Right lobe of liver (tissue), 4 donors: ENCODE data around the gene C9orf72.

Experiments used
- CTCF ChIP-seq, 4 donors: fragments of 200-600 bp in 3 of 4; fragments of 450-650 bp in 1 of 4; IDR thresholded peaks; one replicate each; pipeline versions ENCODE4 v1.5.1 to v1.8.0; 2016 to 2022; ENCODE audit warnings: antibody characterized with exemption in 4 of 4, mild to moderate bottlenecking in 2 of 4
- POLR2A ChIP-seq: fragments of 450-650 bp; IDR thresholded peaks from one replicate; pipeline ENCODE4 v1.6.1; 2017; ENCODE audit warnings: antibody characterized with exemption, mild to moderate bottlenecking
- donor health status: DM: no; HTN: no; CAD: no.
- donor health status: DM: no; HTN: no; CAD: no.
- donor health status: DM: no; HTN: yes; CAD: no.

- no peak for TF ChIP-seq CTCF (IDR thresholded peaks at IDR 0.05)
- TF ChIP-seq POLR2A = no peak
Measured at GRCh38 chr9:27503623-27504022, 69.7 kb downstream of the C9orf72 start.
